ENCODE results near the gene CLDN14. TPM values are rescaled to one million over a fixed set of nuclear protein-coding genes. Genes with fewer than 3 reads are reported as not detected.

The CLDN14 gene
- total RNA-seq, 2 donors from 2014 or later: not detected

DNA sequence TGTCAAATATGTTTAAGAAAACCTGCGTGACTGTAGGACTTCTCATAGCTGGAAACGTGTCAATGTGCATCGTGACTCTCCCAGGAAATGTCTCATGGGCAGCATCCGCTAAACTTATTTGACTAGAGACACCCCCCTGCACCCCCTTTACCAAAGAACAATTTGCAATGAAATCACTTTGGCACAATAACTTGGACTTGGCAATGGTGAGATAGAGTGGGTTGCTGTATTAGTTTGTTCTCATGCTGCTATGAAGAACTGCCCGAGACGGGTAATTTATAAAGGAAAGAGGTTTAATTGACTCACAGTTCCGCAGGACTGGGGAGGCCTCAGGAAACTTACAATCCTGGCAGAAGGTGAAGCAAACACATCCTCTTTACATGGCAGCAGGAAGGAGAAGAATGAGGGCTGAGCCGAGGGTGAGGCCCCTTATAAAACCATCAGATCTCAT is 13.8 kb downstream of the CLDN14 start:
- TF ChIP-seq POLR2AphosphoS5 (IDR thresholded peaks at IDR 0.05): no peak
- TF ChIP-seq, protein P1, sequence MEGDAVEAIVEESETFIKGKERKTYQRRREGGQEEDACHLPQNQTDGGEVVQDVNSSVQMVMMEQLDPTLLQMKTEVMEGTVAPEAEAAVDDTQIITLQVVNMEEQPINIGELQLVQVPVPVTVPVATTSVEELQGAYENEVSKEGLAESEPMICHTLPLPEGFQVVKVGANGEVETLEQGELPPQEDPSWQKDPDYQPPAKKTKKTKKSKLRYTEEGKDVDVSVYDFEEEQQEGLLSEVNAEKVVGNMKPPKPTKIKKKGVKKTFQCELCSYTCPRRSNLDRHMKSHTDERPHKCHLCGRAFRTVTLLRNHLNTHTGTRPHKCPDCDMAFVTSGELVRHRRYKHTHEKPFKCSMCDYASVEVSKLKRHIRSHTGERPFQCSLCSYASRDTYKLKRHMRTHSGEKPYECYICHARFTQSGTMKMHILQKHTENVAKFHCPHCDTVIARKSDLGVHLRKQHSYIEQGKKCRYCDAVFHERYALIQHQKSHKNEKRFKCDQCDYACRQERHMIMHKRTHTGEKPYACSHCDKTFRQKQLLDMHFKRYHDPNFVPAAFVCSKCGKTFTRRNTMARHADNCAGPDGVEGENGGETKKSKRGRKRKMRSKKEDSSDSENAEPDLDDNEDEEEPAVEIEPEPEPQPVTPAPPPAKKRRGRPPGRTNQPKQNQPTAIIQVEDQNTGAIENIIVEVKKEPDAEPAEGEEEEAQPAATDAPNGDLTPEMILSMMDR (IDR thresholded peaks at IDR 0.05): no peak
- TF ChIP-seq POLR2A (IDR thresholded peaks at IDR 0.05): no peak
- WGBS: 56% methylated on average over 8 of the region's 8 CpGs
- intact Hi-C loops (cut with DNase I): no loop called here

DNA sequence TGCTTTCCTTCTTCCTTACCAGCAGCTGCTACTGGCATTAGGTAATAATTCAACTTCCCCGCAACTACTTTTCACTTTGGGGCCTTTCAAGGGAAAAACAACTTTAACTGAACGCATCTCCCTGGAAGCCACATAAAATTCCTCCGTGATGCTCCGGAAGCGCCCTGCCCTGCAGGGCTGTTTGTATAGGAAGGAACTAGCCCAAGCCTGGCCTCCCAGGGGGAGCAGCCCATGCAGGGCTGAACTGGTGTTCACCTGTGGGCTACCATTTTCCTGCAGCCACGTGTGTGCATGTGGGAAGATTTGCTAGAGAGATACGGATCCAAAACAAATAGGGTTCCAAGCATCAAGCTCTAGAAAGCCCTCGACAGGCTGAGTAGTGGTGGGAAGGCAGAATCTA is 14.4 kb downstream of the CLDN14 start:
- Histone ChIP-seq H3K27me3 (replicated peaks; ENCODE audit: insufficient read depth) (no peaks in the 10 kb centered on the region), H3K4me3 (no peak overlapping the region), H3K36me3 (no peaks in the 10 kb centered on the region), H3K27ac (no peak overlapping the region), H3K4me1 (replicated peaks) (no peaks in the 10 kb centered on the region), H3K9me3 (no peaks in the 10 kb centered on the region)
- WGBS: 43% methylated on average over 8 of the region's 8 CpGs
- intact Hi-C loops (cut with DNase I): no loop called here
- TF ChIP-seq POLR2A (IDR thresholded peaks at IDR 0.05) (no peak), POLR2AphosphoS5 (IDR thresholded peaks at IDR 0.05) (no peak)
- DNase-seq (ENCODE audit: low spot score): no peak

More for the DNA sequence above, 13.8 kb downstream of the CLDN14 start:
- no peaks in the 10 kb centered on the region for H3K4me1 ChIP-seq (replicated peaks)
- no peak overlapping the region for H3K27ac ChIP-seq
- H3K36me3 ChIP-seq: no peaks in the 10 kb centered on the region
- no peak for DNase-seq (ENCODE audit: low spot score)
- no peaks in the 10 kb centered on the region for H3K9me3 ChIP-seq
- H3K4me3 ChIP-seq: no peak overlapping the region
- no peaks in the 10 kb centered on the region for H3K27me3 ChIP-seq (replicated peaks; ENCODE audit: insufficient read depth)

DNA sequence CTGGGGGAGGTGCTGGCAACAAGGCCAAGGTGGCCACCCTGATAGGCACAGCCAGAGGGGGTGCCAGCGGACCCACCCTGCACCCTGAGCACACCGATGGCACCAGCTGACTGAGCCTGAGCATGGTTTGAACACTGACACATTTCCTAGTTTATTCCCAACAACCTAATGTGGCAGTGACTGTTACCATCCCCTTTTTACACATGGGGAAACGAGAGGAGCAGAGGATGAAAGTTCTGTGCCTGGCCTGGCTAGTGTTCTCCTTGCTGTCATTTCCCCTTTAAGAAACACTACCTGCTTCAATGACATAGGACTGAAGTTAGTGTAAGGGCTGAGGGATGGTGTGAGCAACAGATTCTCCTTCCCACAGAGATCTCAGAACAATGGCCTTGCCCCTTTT is 15.3 kb downstream of the CLDN14 start:
- intact Hi-C loops (cut with DNase I): no loop called here
- 90% methylated on average over 3 of the region's 3 CpGs for whole genome bisulfite sequencing
- no peak for TF ChIP-seq POLR2A (IDR thresholded peaks at IDR 0.05)
- TF ChIP-seq, protein P1 (IDR thresholded peaks at IDR 0.05): no peak
- TF ChIP-seq POLR2AphosphoS5 (IDR thresholded peaks at IDR 0.05): no peak
- Histone ChIP-seq H3K36me3 (no peaks in the 10 kb centered on the region), H3K4me1 (replicated peaks) (no peaks in the 10 kb centered on the region), H3K27ac (no peak overlapping the region), H3K4me3 (no peak overlapping the region), H3K27me3 (replicated peaks; ENCODE audit: insufficient read depth) (no peaks in the 10 kb centered on the region), H3K9me3 (no peaks in the 10 kb centered on the region)
- DNase-seq (ENCODE audit: low spot score): no peak

DNA sequence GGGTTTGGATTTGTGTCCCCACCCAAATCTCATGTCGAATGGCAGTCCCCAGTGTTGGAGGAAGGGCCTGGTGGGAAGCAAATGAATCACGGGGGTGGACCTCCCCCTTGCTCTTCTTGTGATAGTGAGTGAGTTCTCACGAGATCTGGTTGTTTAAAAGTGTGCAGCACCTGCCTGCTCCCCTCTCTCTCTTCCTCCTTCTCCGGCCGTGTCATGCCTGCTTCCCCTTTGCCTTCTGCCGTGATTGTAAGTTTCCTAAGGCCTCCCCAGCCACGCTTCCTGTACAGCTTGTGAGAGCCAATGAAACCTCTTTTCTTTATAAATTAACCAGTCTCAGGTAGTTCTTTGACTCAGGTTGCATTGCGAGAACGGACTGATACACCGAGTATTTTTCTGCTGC is 15.9 kb downstream of the CLDN14 start:
- DNase-seq (ENCODE audit: low spot score): no peak
- H3K36me3 ChIP-seq: no peaks in the 10 kb centered on the region
- TF ChIP-seq POLR2A (IDR thresholded peaks at IDR 0.05) (no peak), POLR2AphosphoS5 (IDR thresholded peaks at IDR 0.05) (no peak)
- TF ChIP-seq, protein P1 (IDR thresholded peaks at IDR 0.05): no peak
- no peaks in the 10 kb centered on the region for H3K9me3 ChIP-seq
- WGBS: 88% methylated on average over 10 of the region's 10 CpGs
- H3K4me3 ChIP-seq: no peak overlapping the region
- no peaks in the 10 kb centered on the region for H3K4me1 ChIP-seq (replicated peaks)
- no peaks in the 10 kb centered on the region for H3K27me3 ChIP-seq (replicated peaks; ENCODE audit: insufficient read depth)
- no peak overlapping the region for H3K27ac ChIP-seq
- intact Hi-C loops (cut with DNase I): no loop called here

DNA sequence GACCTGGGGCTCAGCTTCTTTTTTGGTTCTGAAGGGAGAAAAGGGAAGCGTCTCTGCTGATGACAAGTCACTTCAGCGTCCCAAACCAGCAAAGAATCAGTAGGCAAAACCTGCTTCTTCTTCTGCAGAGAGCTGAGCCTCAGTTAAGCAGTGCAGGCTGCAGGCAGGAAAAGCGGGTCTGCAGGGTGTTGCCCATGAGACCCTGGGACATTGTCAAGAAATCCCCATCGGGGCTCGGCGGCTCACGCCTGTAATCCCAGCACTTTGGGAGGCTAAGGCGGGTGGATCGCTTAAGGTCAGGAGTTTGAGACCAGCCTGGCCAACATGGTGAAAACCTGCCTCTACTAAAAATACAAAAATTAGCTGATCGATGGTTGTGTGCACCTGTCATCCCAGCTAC is 16.7 kb downstream of the CLDN14 start:
- Histone ChIP-seq H3K27me3 (replicated peaks; ENCODE audit: insufficient read depth) (no peaks in the 10 kb centered on the region), H3K27ac (no peak overlapping the region), H3K9me3 (no peaks in the 10 kb centered on the region), H3K36me3 (no peaks in the 10 kb centered on the region), H3K4me3 (no peak overlapping the region), H3K4me1 (replicated peaks) (no peaks in the 10 kb centered on the region)
- intact Hi-C loops (cut with DNase I): no loop called here
- WGBS: 92% methylated on average over 10 of the region's 10 CpGs
- no peak for DNase-seq (ENCODE audit: low spot score)
- no peak for TF ChIP-seq POLR2A (IDR thresholded peaks at IDR 0.05)
- no peak for TF ChIP-seq POLR2AphosphoS5 (IDR thresholded peaks at IDR 0.05)
- TF ChIP-seq, protein P1 (IDR thresholded peaks at IDR 0.05): no peak

Data from prostate gland (tissue), 2 donors.